GM12864 (cell line): Measurements from ENCODE around the gene MAP4K5.

Experiments used
- DNase-seq: peaks from one replicate; pipeline ENCODE4 v3.0.0-alpha.2; 2011; ENCODE audit warnings: low read depth
- H3K4me3 ChIP-seq: 2 replicates; pipeline ENCODE4 v1.5.1; 2011; ENCODE audit warnings: mild to moderate bottlenecking, low read depth, low read length, control low read depth
- TF ChIP-seq, protein P1 (sequence below): IDR thresholded peaks from 2 replicates; pipeline ENCODE4 v1.5.1; 2011; ENCODE audit warnings: low read depth, mild to moderate bottlenecking, moderate library complexity, low read length, control low read depth, inconsistent platforms; ENCODE audit errors: missing control alignments

Gene MAP4K5

GRCh38 chr14:50373959-50374358 is 158.4 kb downstream of the MAP4K5 start:
- TF ChIP-seq, protein P1, sequence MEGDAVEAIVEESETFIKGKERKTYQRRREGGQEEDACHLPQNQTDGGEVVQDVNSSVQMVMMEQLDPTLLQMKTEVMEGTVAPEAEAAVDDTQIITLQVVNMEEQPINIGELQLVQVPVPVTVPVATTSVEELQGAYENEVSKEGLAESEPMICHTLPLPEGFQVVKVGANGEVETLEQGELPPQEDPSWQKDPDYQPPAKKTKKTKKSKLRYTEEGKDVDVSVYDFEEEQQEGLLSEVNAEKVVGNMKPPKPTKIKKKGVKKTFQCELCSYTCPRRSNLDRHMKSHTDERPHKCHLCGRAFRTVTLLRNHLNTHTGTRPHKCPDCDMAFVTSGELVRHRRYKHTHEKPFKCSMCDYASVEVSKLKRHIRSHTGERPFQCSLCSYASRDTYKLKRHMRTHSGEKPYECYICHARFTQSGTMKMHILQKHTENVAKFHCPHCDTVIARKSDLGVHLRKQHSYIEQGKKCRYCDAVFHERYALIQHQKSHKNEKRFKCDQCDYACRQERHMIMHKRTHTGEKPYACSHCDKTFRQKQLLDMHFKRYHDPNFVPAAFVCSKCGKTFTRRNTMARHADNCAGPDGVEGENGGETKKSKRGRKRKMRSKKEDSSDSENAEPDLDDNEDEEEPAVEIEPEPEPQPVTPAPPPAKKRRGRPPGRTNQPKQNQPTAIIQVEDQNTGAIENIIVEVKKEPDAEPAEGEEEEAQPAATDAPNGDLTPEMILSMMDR, result no peak
- H3K4me3 ChIP-seq, result no peak overlapping the region
- DNase-seq, result no peak

DNA sequence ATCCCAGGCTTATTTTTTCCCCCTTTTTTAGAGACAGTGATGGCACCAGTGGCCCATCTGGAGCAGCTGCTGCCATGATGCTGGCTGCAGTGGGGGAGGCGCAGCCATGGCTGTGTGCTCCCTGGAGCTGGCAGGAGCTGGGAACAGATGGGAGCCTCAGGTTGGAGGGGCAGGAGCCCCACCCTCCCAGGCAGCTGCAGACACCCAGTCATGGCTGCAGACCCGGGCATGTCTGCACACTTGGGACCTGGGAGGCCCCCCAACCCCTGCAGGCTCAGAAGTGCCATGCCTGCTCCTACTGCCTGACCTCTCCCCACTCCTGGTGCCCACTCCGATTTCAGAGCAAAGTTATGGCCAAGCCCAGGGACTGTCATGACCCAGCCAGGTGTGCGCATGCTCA is 160.8 kb downstream of the MAP4K5 start:
- H3K4me3 ChIP-seq, result no peak overlapping the region
- no peak for DNase-seq

More for the DNA sequence above, 160.8 kb downstream of the MAP4K5 start:
- TF ChIP-seq, protein P1, result no peak
